Keratinocyte (primary cell): ENCODE data around the gene AUH. TPM values are rescaled to one million over a fixed set of nuclear protein-coding genes. Genes with fewer than 3 reads are reported as not detected.

ENCODE experiments used
- DNase-seq: peaks from one replicate; pipeline ENCODE4 v3.0.0-alpha.2; 2011; ENCODE audit warnings: low read depth, missing footprints, low spot score
- FAIRE-seq: peaks from 2 replicates; lab custom pipeline; 2011; peaks lifted over from hg19 to GRCh38; lab: Jason Lieb, UNC
- H2AFZ ChIP-seq: 2 replicates; pipeline ENCODE4 v1.6.0; 2012; ENCODE audit warnings: low read length, control low read depth, inconsistent platforms; ENCODE audit not compliant: control insufficient read depth
- H3K27ac ChIP-seq: 2 replicates; pipeline ENCODE4 v1.5.1; 2011; ENCODE audit warnings: low read length; ENCODE audit not compliant: control insufficient read depth, insufficient read depth
- H3K27me3 ChIP-seq: 3 replicates; pipeline ENCODE4 v1.6.0; 2011; ENCODE audit warnings: low read length; ENCODE audit not compliant: control insufficient read depth, insufficient read depth; ENCODE audit errors: extremely low read depth
- H3K36me3 ChIP-seq, 2 experiments: 2 replicates in 1 of 2; 3 replicates in 1 of 2; pipeline ENCODE4 v1.5.1; 2011; ENCODE audit warnings: low read length in 2 of 2, mild to moderate bottlenecking in 1 of 2; ENCODE audit not compliant: control insufficient read depth in 2 of 2, insufficient read depth in 2 of 2; ENCODE audit errors: extremely low read depth in 1 of 2
- H3K4me1 ChIP-seq: 3 replicates; pipeline ENCODE4 v1.5.1; 2011; ENCODE audit warnings: low read length; ENCODE audit not compliant: control insufficient read depth, insufficient read depth; ENCODE audit errors: extremely low read depth
- H3K4me2 ChIP-seq: 3 replicates; pipeline ENCODE4 v1.6.0; 2011; ENCODE audit warnings: low read depth, low read length; ENCODE audit not compliant: control insufficient read depth, insufficient read depth; ENCODE audit errors: extremely low read depth
- H3K4me3 ChIP-seq, 3 experiments: fragments of 200-600 bp in 1 of 3; sonication (generic) in 1 of 3; 2 replicates in 2 of 3; 3 replicates in 1 of 3; pipeline ENCODE4 v1.5.1; 2011 to 2016; ENCODE audit warnings: low read length in 3 of 3, mild to moderate bottlenecking in 3 of 3, control low read depth in 2 of 3, inconsistent platforms in 1 of 3, low read depth in 1 of 3, mixed read lengths in 1 of 3, mixed run types in 1 of 3, moderate library complexity in 1 of 3; ENCODE audit not compliant: control insufficient read depth in 2 of 3, insufficient read depth in 2 of 3; ENCODE audit errors: extremely low read depth in 1 of 3
- H3K79me2 ChIP-seq: 2 replicates; pipeline ENCODE4 v1.6.0; 2012; ENCODE audit warnings: low read length; ENCODE audit not compliant: control insufficient read depth, insufficient read depth
- H3K9ac ChIP-seq: 3 replicates; pipeline ENCODE4 v1.6.0; 2011; ENCODE audit warnings: low read length; ENCODE audit not compliant: control insufficient read depth, insufficient read depth; ENCODE audit errors: extremely low read depth
- H3K9me1 ChIP-seq: 3 replicates; pipeline ENCODE4 v1.6.0; 2011; ENCODE audit warnings: low read length; ENCODE audit not compliant: control insufficient read depth, insufficient read depth; ENCODE audit errors: extremely low read depth
- H3K9me3 ChIP-seq: 2 replicates; pipeline ENCODE4 v1.5.1; 2012; ENCODE audit warnings: low read depth, low read length; ENCODE audit not compliant: control insufficient read depth
- H4K20me1 ChIP-seq: 3 replicates; pipeline ENCODE4 v1.6.0; 2011; ENCODE audit warnings: low read length; ENCODE audit not compliant: control insufficient read depth, insufficient read depth; ENCODE audit errors: extremely low read depth
- CTCF ChIP-seq, 3 experiments: IDR thresholded peaks in 1 of 3; conservative IDR thresholded peaks in 1 of 3; optimal IDR thresholded peaks in 1 of 3; 2 replicates in 2 of 3; 3 replicates in 1 of 3; pipeline versions ENCODE3 to v1.5.1; 2011; ENCODE audit warnings: low read length in 3 of 3, mild to moderate bottlenecking in 3 of 3, moderate library complexity in 2 of 3, control low read depth in 1 of 3, inconsistent platforms in 1 of 3; ENCODE audit not compliant: insufficient read depth in 2 of 3; ENCODE audit errors: extremely low read depth in 1 of 3
- EZH2 ChIP-seq: IDR thresholded peaks from one replicate; pipeline ENCODE4 v1.6.1; 2012; ENCODE audit warnings: inconsistent platforms, mild to moderate bottlenecking, low read length, moderate library complexity
- dilution Hi-C: fragments of 300-500 bp; cut with MboI; formaldehyde crosslinking; loops from one replicate; pipeline ENCODE4 v1.7.0; 2020; ENCODE audit warnings: low sequenced_read_pairs; ENCODE audit not compliant: extremely low pct_ligation_motif_present
- polyA plus RNA-seq, 5 experiments: library from polyadenylated mRNA; depleted of rRNA in 3 of 5; stranded (reverse) in 3 of 5; stranded (forward) in 1 of 5; unstranded in 1 of 5; fragments of >200 nt; gene quantifications; 1 replicate in 1 of 5; 2 replicates in 3 of 5; 3 replicates in 1 of 5; pipeline versions ENCODE4 v1.2.1 to v1.2.3, GENCODE V29; 2011 to 2012; ENCODE audit warnings: missing spikeins in 2 of 5, low read depth in 1 of 5, low replicate concordance in 1 of 5

Gene AUH
- polyA plus RNA-seq, 1 donor (not counting 4 experiments of a cell fraction or from before 2014, with no cell fraction given): 5.5 TPM

GRCh38 chr9:91208419-91208745, 153.3 kb downstream of the AUH start:
- H3K27me3 ChIP-seq: no peaks in the 10 kb centered on the region
- no peak overlapping the region for H2AFZ ChIP-seq
- H3K4me1 ChIP-seq: no peaks in the 10 kb centered on the region
- no peaks in the 10 kb centered on the region for H3K9me1 ChIP-seq
- no peaks in the 10 kb centered on the region for H3K79me2 ChIP-seq
- H3K9me3 ChIP-seq: no peaks in the 10 kb centered on the region
- H3K36me3 ChIP-seq: no peaks in the 10 kb centered on the region
- FAIRE-seq: no peak
- H3K9ac ChIP-seq: no peak overlapping the region
- dilution Hi-C loops: no loop called here
- H3K27ac ChIP-seq: no peak overlapping the region
- TF ChIP-seq CTCF (optimal IDR thresholded peaks at IDR 0.05 in 1 of 3, IDR thresholded peaks at IDR 0.05 in 1 of 3, conservative IDR thresholded peaks at IDR 0.05 in 1 of 3; ENCODE audit: extremely low read depth in 1 of 3, insufficient read depth in 2 of 3, low read length in 3 of 3): no peak
- no peak for TF ChIP-seq EZH2
- H3K4me3 ChIP-seq: no peak overlapping the region
- no peaks in the 10 kb centered on the region for H4K20me1 ChIP-seq
- DNase-seq: no peak
- H3K4me2 ChIP-seq: no peak overlapping the region

- peaks cover under 1% of the 10 kb centered on the region for H3K9me3 ChIP-seq
- no peak overlapping the region for H3K4me3 ChIP-seq
- no peaks in the 10 kb centered on the region for H3K4me1 ChIP-seq
- no peaks in the 10 kb centered on the region for H3K9me1 ChIP-seq
- DNase-seq (no peak), FAIRE-seq (no peak)
- no peak overlapping the region for H3K27ac ChIP-seq
- H3K79me2 ChIP-seq: no peaks in the 10 kb centered on the region
- no peaks in the 10 kb centered on the region for H3K36me3 ChIP-seq
- TF ChIP-seq CTCF (optimal IDR thresholded peaks at IDR 0.05 in 1 of 3, IDR thresholded peaks at IDR 0.05 in 1 of 3, conservative IDR thresholded peaks at IDR 0.05 in 1 of 3; ENCODE audit: extremely low read depth in 1 of 3, insufficient read depth in 2 of 3, low read length in 3 of 3) (no peak), EZH2 (no peak)
- no peaks in the 10 kb centered on the region for H4K20me1 ChIP-seq
- H2AFZ ChIP-seq: no peak overlapping the region
- H3K9ac ChIP-seq: no peak overlapping the region
- no peaks in the 10 kb centered on the region for H3K27me3 ChIP-seq
- H3K4me2 ChIP-seq: no peak overlapping the region
- dilution Hi-C loops: no loop called here
Observed at GRCh38 chr9:91207729-91208418, 153.8 kb downstream of the AUH start.
